MM.1S (cell line): ENCODE data around the gene E4F1.

Experiments
- CTCF ChIP-seq: fragments of 300-600 bp; sonication (generic); IDR thresholded peaks from 2 replicates; pipeline ENCODE4 v1.5.1; 2016; ENCODE audit warnings: antibody characterized with exemption, low read length, mixed read lengths
- EZH2 ChIP-seq: fragments of 300-600 bp; sonication (generic); optimal IDR thresholded peaks from 2 replicates; pipeline ENCODE3; 2017; ENCODE audit warnings: low read depth, mild to moderate bottlenecking, antibody characterized with exemption, low read length, mixed read lengths
- EZH2phosphoT487 ChIP-seq: fragments of 300-600 bp; sonication (generic); IDR thresholded peaks from 2 replicates; pipeline ENCODE4 v1.6.1; 2018; ENCODE audit warnings: antibody characterized with exemption, low read length

GRCh38 chr16:2270588-2271470 lies 47.4 kb downstream of the E4F1 start:
- TF ChIP-seq CTCF (no peak), EZH2 (no peak), EZH2phosphoT487 (no peak)
